Measurements from ENCODE around the gene TMEM238. TPM values are rescaled to one million over a fixed set of nuclear protein-coding genes. Genes with fewer than 3 reads are reported as not detected.

The TMEM238 gene
- total and polyA plus RNA-seq, 8 donors, result 0.75 to 504 (median 5.4) TPM; not detected in 3

GRCh38 chr19:55391702-55392615, 7.9 kb upstream of the TMEM238 start:
- no peak for DNase-seq
- TF ChIP-seq EP300 (IDR thresholded peaks at IDR 0.05), result no peak
- TF ChIP-seq, protein P1, sequence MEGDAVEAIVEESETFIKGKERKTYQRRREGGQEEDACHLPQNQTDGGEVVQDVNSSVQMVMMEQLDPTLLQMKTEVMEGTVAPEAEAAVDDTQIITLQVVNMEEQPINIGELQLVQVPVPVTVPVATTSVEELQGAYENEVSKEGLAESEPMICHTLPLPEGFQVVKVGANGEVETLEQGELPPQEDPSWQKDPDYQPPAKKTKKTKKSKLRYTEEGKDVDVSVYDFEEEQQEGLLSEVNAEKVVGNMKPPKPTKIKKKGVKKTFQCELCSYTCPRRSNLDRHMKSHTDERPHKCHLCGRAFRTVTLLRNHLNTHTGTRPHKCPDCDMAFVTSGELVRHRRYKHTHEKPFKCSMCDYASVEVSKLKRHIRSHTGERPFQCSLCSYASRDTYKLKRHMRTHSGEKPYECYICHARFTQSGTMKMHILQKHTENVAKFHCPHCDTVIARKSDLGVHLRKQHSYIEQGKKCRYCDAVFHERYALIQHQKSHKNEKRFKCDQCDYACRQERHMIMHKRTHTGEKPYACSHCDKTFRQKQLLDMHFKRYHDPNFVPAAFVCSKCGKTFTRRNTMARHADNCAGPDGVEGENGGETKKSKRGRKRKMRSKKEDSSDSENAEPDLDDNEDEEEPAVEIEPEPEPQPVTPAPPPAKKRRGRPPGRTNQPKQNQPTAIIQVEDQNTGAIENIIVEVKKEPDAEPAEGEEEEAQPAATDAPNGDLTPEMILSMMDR (IDR thresholded peaks at IDR 0.05), result no peak
- TF ChIP-seq POLR2AphosphoS5 (IDR thresholded peaks at IDR 0.05), result no peak
- no peak for TF ChIP-seq POLR2A (IDR thresholded peaks at IDR 0.05)
- Histone ChIP-seq H3K4me1 (peaks cover 20 to 56% (median 41%) of the 10 kb centered on the region in 4 donors), H3K27me3 (no peaks in the 10 kb centered on the region), H3K27ac (peak overlapping the region in 1 of 5 donors; percentile 31), H3K36me3 (peaks cover 24 to 53% (median 47%) of the 10 kb centered on the region in 4 donors), H3K9me3 (no peaks in the 10 kb centered on the region), H3K4me3 (no peak overlapping the region)
- WGBS, 5 donors, result 67 to 78% (median 70%) methylated on average over 17 to 18 of the region's 18 CpGs
- intact Hi-C loops (cut with DNase I; ENCODE audit: low total_unique reads), result no loop called here

DNA sequence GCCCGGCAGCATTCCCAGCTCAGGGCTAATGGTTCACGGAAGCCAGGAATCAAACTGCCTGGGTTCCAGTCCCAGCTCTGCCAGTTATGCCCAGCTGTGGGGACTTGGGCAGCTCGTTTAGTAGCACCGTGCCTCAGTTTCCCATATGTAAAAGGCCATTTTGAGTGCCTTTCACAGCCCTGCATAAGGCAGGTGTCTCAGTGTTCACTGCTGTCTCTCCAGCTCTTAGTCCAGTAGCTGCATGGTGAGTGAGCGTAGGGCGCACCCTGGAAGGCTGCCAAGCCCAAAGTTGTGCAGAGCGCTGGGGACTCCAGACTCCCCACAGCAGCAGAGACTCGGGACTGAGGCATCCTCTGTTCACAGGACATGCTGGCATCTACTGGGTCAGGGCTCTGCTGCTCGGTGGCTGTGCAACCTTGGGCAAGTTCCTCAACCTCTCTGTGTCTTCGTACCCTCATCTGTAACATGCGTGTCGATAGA, 7.1 kb upstream of the TMEM238 start:
- peak overlapping the region in 1 of 5 donors; percentile 31 for H3K27ac ChIP-seq
- TF ChIP-seq, protein P1 (IDR thresholded peaks at IDR 0.05), result no peak
- TF ChIP-seq POLR2A (IDR thresholded peaks at IDR 0.05), result no peak
- no peak for TF ChIP-seq EP300 (IDR thresholded peaks at IDR 0.05)
- TF ChIP-seq POLR2AphosphoS5 (IDR thresholded peaks at IDR 0.05), result no peak

DNA sequence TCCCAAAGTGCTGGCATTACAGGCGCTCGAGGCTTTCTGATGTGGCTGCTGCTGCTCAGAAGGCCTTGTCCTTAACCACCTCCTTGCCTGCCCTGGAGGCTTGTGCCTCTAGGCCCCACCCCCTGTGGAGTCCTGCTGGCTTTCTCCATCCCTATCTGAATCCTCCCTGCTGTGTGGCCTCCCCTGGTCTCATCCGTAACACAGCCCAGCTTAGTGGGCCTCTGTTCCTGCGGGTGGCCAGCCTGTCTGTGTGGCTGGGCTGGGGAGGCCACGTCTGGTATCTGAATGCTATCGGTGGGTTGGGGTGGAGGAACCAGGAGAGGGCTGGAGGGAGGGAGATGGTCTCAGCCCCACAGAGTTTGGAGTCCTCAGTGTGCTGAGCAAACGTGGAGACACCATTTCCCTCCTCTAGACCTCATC, 6.4 kb upstream of the TMEM238 start:
- WGBS, 5 donors, result 76 to 85% (median 79%) methylated on average over 7 of the region's 7 CpGs
- Histone ChIP-seq H3K27ac (no peak overlapping the region), H3K4me1 (peaks cover 25 to 61% (median 47%) of the 10 kb centered on the region in 4 donors), H3K36me3 (peaks cover 25 to 58% (median 47%) of the 10 kb centered on the region in 4 donors), H3K9me3 (no peaks in the 10 kb centered on the region), H3K4me3 (no peak overlapping the region), H3K27me3 (no peaks in the 10 kb centered on the region)
- intact Hi-C loops (cut with DNase I; ENCODE audit: low total_unique reads), result no loop called here
- no peak for DNase-seq
- TF ChIP-seq POLR2A (IDR thresholded peaks at IDR 0.05) (no peak), EP300 (IDR thresholded peaks at IDR 0.05) (no peak), POLR2AphosphoS5 (IDR thresholded peaks at IDR 0.05) (no peak)
- TF ChIP-seq, protein P1 (IDR thresholded peaks at IDR 0.05), result no peak

More for the DNA sequence above, 7.1 kb upstream of the TMEM238 start:
- Histone ChIP-seq H3K27me3 (no peaks in the 10 kb centered on the region), H3K4me3 (no peak overlapping the region), H3K36me3 (peaks cover 25 to 58% (median 47%) of the 10 kb centered on the region in 4 donors), H3K9me3 (no peaks in the 10 kb centered on the region), H3K4me1 (peaks cover 25 to 61% (median 47%) of the 10 kb centered on the region in 4 donors)
- no peak for DNase-seq
- intact Hi-C loops (cut with DNase I; ENCODE audit: low total_unique reads), result no loop called here
- WGBS, 5 donors, result 72 to 81% (median 80%) methylated on average over 10 to 12 of the region's 12 CpGs

DNA sequence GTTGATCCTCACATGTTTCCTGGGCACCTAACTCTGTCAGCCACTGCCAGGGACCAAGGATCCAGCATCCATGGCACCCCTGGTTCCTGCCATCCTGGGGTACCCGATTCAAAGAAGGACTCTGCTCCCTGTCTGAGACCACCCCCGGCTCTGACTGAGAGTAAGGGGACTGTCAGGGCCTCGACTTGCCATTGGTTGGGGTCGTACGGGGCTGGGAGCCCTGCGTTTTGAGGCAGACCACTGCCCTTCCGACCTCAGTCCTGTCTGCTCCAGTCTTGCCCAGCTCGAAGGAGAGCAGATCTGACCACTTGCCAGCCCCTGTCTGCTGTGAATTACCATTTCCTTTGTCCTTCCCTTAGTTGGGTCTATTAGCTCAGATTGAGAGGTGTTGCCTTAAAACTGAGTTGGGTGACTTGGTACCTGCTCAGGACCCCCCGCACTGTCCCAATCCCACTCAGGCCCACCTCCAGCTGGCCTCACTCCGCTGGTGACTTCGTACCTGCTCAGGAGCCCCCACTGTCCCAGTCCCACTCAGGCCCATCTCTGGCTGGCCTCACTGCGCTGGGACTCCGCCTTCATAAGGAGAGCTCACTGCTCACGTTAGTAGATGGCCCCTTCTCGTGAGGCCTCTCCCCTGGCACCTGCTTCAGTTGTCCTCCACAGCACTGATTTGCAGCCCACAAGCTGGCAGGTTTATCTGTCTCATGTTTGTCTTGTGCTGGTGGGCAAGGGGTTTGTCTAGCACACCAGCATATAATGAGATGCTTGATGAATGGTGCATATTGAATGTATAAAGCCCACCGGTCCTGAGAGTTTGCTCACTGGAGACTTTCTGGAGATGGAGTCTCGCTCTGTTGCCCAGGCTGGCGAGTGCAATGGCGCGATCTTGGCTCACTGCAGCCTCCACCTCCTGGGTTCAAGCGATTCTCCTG, 5.6 kb upstream of the TMEM238 start:
- H3K36me3 ChIP-seq, result peaks cover 25 to 58% (median 47%) of the 10 kb centered on the region in 4 donors
- peak overlapping the region in 1 of 4 donors; percentile 90 for H3K4me3 ChIP-seq
- H3K4me1 ChIP-seq, result peaks cover 31 to 66% (median 52%) of the 10 kb centered on the region in 4 donors
- no peaks in the 10 kb centered on the region for H3K27me3 ChIP-seq
- intact Hi-C loops (cut with DNase I; ENCODE audit: low total_unique reads), result no loop called here
- H3K9me3 ChIP-seq, result no peaks in the 10 kb centered on the region
- 73 to 84% (median 82%) methylated on average over 18 to 21 of the region's 21 CpGs for WGBS, 5 donors
- TF ChIP-seq POLR2A (IDR thresholded peaks at IDR 0.05) (no peak), EP300 (IDR thresholded peaks at IDR 0.05) (no peak), POLR2AphosphoS5 (IDR thresholded peaks at IDR 0.05) (no peak)
- TF ChIP-seq, protein P1 (IDR thresholded peaks at IDR 0.05), result no peak
- no peak overlapping the region for H3K27ac ChIP-seq
- no peak for DNase-seq
